GM12878 (cell line): ENCODE measurements around the gene SMIM5. TPM values are rescaled to one million over a fixed set of nuclear protein-coding genes. Genes with fewer than 3 reads are reported as not detected.

Experiments
- ATF7 ChIP-seq: fragments of 450-650 bp; IDR thresholded peaks from 2 replicates; pipeline ENCODE4 v1.6.1; 2016; ENCODE audit warnings: low read depth, mild to moderate bottlenecking
- BCLAF1 ChIP-seq: fragments of 450-650 bp; IDR thresholded peaks from 2 replicates; pipeline ENCODE4 v1.6.1; 2017; ENCODE audit warnings: antibody characterized with exemption, mild to moderate bottlenecking, moderate library complexity
- CREM ChIP-seq: IDR thresholded peaks from 2 replicates; pipeline ENCODE4 v1.6.1; 2014; ENCODE audit warnings: antibody characterized with exemption, low read depth
- EED ChIP-seq: sonication (generic); IDR thresholded peaks from 2 replicates; pipeline ENCODE4 v1.6.1; 2016; ENCODE audit warnings: antibody characterized with exemption, low read depth
- ESRRA ChIP-seq: IDR thresholded peaks from 2 replicates; pipeline ENCODE4 v1.6.1; 2012; ENCODE audit warnings: mild to moderate bottlenecking, low read length, improper control_type of control experiment
- GABPA ChIP-seq: IDR thresholded peaks from 2 replicates; pipeline ENCODE4 v1.6.1; 2014; ENCODE audit warnings: antibody characterized with exemption, low read depth, mild to moderate bottlenecking, inconsistent platforms
- HDAC6 ChIP-seq: fragments of 200-600 bp; sonication (generic); IDR thresholded peaks from one replicate; pipeline ENCODE4 v1.8.0; 2017; ENCODE audit warnings: antibody characterized with exemption; ENCODE audit not compliant: unreplicated experiment
- HSF1 ChIP-seq: fragments of 150-350 bp; IDR thresholded peaks from 2 replicates; pipeline ENCODE4 v1.6.1; 2014; ENCODE audit warnings: mild to moderate bottlenecking, low read depth, low read length
- IRF3 ChIP-seq: fragments of 450-650 bp; IDR thresholded peaks from 2 replicates; pipeline ENCODE4 v1.6.1; 2014; ENCODE audit warnings: mild to moderate bottlenecking
- NFIC ChIP-seq: IDR thresholded peaks from 2 replicates; pipeline ENCODE4 v1.6.1; 2012; ENCODE audit warnings: low read depth, mild to moderate bottlenecking, inconsistent platforms, low read length, moderate library complexity
- NFXL1 ChIP-seq: fragments of 450-650 bp; IDR thresholded peaks from 2 replicates; pipeline ENCODE4 v1.6.1; 2017; ENCODE audit warnings: antibody characterized with exemption, mild to moderate bottlenecking, borderline replicate concordance
- NFYB ChIP-seq: IDR thresholded peaks from 2 replicates; pipeline ENCODE4 v1.6.1; 2011; ENCODE audit warnings: low read depth, mild to moderate bottlenecking, low read length, improper control_type of control experiment, moderate library complexity; ENCODE audit not compliant: insufficient read depth
- NR2C1 ChIP-seq: fragments of 450-650 bp; IDR thresholded peaks from 2 replicates; pipeline ENCODE4 v1.6.1; 2017; ENCODE audit warnings: antibody characterized with exemption, mild to moderate bottlenecking, moderate library complexity
- NR2F1 ChIP-seq: fragments of 450-650 bp; conservative IDR thresholded peaks from 2 replicates; pipeline ENCODE4 v1.6.1; 2017; ENCODE audit warnings: mild to moderate bottlenecking
- POLR2AphosphoS2 ChIP-seq: IDR thresholded peaks from 2 replicates; pipeline ENCODE4 v1.6.1; 2011; ENCODE audit warnings: low read depth, mild to moderate bottlenecking, low read length, improper control_type of control experiment, moderate library complexity
- STAT1 ChIP-seq: fragments of 450-650 bp; conservative IDR thresholded peaks from 2 replicates; pipeline ENCODE4 v1.6.1; 2014; ENCODE audit warnings: antibody characterized with exemption, mild to moderate bottlenecking
- TCF3 ChIP-seq: IDR thresholded peaks from 2 replicates; pipeline ENCODE4 v1.6.1; 2012; ENCODE audit warnings: low read depth, mild to moderate bottlenecking, low read length, borderline replicate concordance; ENCODE audit not compliant: insufficient read depth
- ZNF592 ChIP-seq: fragments of 450-650 bp; IDR thresholded peaks from 2 replicates; pipeline ENCODE4 v1.6.1; 2017; ENCODE audit warnings: mild to moderate bottlenecking, moderate library complexity
- polyA plus RNA-seq, 11 experiments: library from polyadenylated mRNA; depleted of rRNA in 4 of 11; unstranded in 6 of 11; stranded (reverse) in 5 of 11; fragments of >200 nt; fragmentation: Nextera tagmentation in 4 of 11; fragmentation: Illumina TruSeq in 1 of 11; extraction: Ambion mirVana in 4 of 11; extraction: Trizol in 1 of 11; gene quantifications; 1 replicate in 1 of 11; 2 replicates in 10 of 11; pipeline versions ENCODE4 v1.2.1 to v1.2.3, GENCODE V29; 2011 to 2016; ENCODE audit warnings: inconsistent platforms in 2 of 11, missing spikeins in 2 of 11, low read depth in 1 of 11
- total RNA-seq, 4 experiments: library from RNA; depleted of rRNA in 3 of 4; stranded (reverse); fragments of >200 nt in 3 of 4; fragmentation: Illumina TruSeq in 1 of 4; extraction: Trizol in 1 of 4; gene quantifications; 2 replicates each; pipeline versions ENCODE4 v1.2.1 to v1.2.3, GENCODE V29; 2013 to 2021

SMIM5 gene
- total and polyA plus RNA-seq, 10 of the 15 experiments (the other 5 are each of a cell fraction or from before 2014, with no cell fraction given) = 0.08 to 0.11 TPM; not detected in 8

GRCh38 chr17:75689441-75689873 is 56.2 kb downstream of the SMIM5 start (continued):
- TF ChIP-seq NFYB (no peak), EED (no peak; the same call in 1 of the 2 replicates), GABPA (0 out of 2 replicates have a peak, but pooled peaks have one; percentile 29), POLR2AphosphoS2 (no peak), NFIC (0 out of 2 replicates have a peak, but pooled peaks have one; percentile 15), TCF3 (peak; percentile 65; the same call in 1 of the 2 replicates), NFXL1 (no peak), STAT1 (no peak), IRF3 (no peak), ESRRA (no peak), HSF1 (no peak), NR2F1 (no peak), HDAC6 (no peak), NR2C1 (no peak), ZNF592 (no peak), BCLAF1 (no peak), ATF7 (peak; percentile 57; the same call in 1 of the 2 replicates), CREM (0 out of 2 replicates have a peak, but pooled peaks have one; percentile 24)
